ENCODE results near the gene PRRG2. TPM values are rescaled to one million over a fixed set of nuclear protein-coding genes. Genes with fewer than 3 reads are reported as not detected.

PRRG2 gene
- 11.4 TPM for polyA plus RNA-seq
- long read RNA-seq, donor 1, partial matches to known transcripts: 0 of 2 reads
- long read RNA-seq, donor 1, other reads (novel, unspliced or antisense): 0 of 2 reads
- long read RNA-seq, donor 2, partial matches to known transcripts: 0 of 4 reads
- long read RNA-seq, donor 2, other reads (novel, unspliced or antisense): 0 of 4 reads
- long read RNA-seq, donor 3, transcript PRRG2-201 (7 exons, 1,404 nt): major isoform, 9 of 9 reads
- long read RNA-seq, donor 3, partial matches to known transcripts: 0 of 9 reads
- long read RNA-seq, donor 3, other reads (novel, unspliced or antisense): 0 of 9 reads
- long read RNA-seq, donor 4: 0 reads
- long read RNA-seq, donor 5, partial matches to known transcripts: 0 of 1 reads
- long read RNA-seq, donor 5, other reads (novel, unspliced or antisense): 0 of 1 reads
- long read RNA-seq, donor 6, partial matches to known transcripts: 0 of 2 reads
- long read RNA-seq, donor 6, other reads (novel, unspliced or antisense): 0 of 2 reads
- long read RNA-seq, donor 7, partial matches to known transcripts: 0 of 2 reads
- long read RNA-seq, donor 7, other reads (novel, unspliced or antisense): 0 of 2 reads
- long read RNA-seq, donor 8, partial matches to known transcripts: 0 of 2 reads
- long read RNA-seq, donor 8, other reads (novel, unspliced or antisense): 0 of 2 reads
- long read RNA-seq, donor 9, transcript PRRG2-201 (7 exons, 1,404 nt): major isoform, 6 of 6 reads
- long read RNA-seq, donor 9, partial matches to known transcripts: 0 of 6 reads
- long read RNA-seq, donor 9, other reads (novel, unspliced or antisense): 0 of 6 reads
- long read RNA-seq, donor 10, transcript PRRG2-201 (7 exons, 1,404 nt): major isoform, 5 of 6 reads
- long read RNA-seq, donor 10, partial matches to known transcripts: 0 of 6 reads
- long read RNA-seq, donor 10, other reads (novel, unspliced or antisense): 0 of 6 reads
- long read RNA-seq, donor 11, partial matches to known transcripts: 0 of 4 reads
- long read RNA-seq, donor 11, other reads (novel, unspliced or antisense): 0 of 4 reads

GRCh38 chr19:49581007-49581508 is at the start of gene PRRG2:
TSS of gene PRRG2 (plus strand) at chr19:49581316. CDS start at chr19:49583220, 1,904 bp downstream.
- Histone ChIP-seq H3K4me3 (ENCODE audit: low read length) (peak within 1 kb of the TSS; percentile 66), H3K4me1 (ENCODE audit: control insufficient read depth, insufficient read depth, low read length) (peaks cover 5% of the 10 kb centered on the region), H3K9me3 (ENCODE audit: control insufficient read depth, low read depth, low read length) (no peaks in the 10 kb centered on the region), H3K36me3 (ENCODE audit: control insufficient read depth, insufficient read depth, low read length) (peaks cover 3% of the 10 kb centered on the region), H3K27ac (ENCODE audit: low read length) (peak within 1 kb of the TSS; percentile 45), H3K27me3 (ENCODE audit: control insufficient read depth, insufficient read depth, low read length) (no peaks in the 10 kb centered on the region)
- no CpG with 5 or more reads among the region's 15 CpGs for WGBS (ENCODE audit: insufficient coverage, low lambda C conversion rate)
- peak in 1 of 2 donors; percentile 81 for DNase-seq

- peak overlapping the region; percentile 61 for H3K4me3 ChIP-seq (ENCODE audit: low read length)
- peak; percentile 95 to 99 for DNase-seq
- no peaks in the 10 kb centered on the region for H3K27me3 ChIP-seq (ENCODE audit: control insufficient read depth, insufficient read depth, low read length)
- no CpG with 5 or more reads among the region's 87 CpGs for WGBS (ENCODE audit: insufficient coverage, low lambda C conversion rate)
- H3K9me3 ChIP-seq (ENCODE audit: control insufficient read depth, low read depth, low read length): no peaks in the 10 kb centered on the region
- H3K27ac ChIP-seq (ENCODE audit: low read length): peak overlapping the region; percentile 95
- H3K4me1 ChIP-seq (ENCODE audit: control insufficient read depth, insufficient read depth, low read length): peaks cover 20% of the 10 kb centered on the region
- peaks cover 56% of the 10 kb centered on the region for H3K36me3 ChIP-seq (ENCODE audit: control insufficient read depth, insufficient read depth, low read length)
Observed at GRCh38 chr19:49533551-49534488, 47.3 kb upstream of the PRRG2 start.

GRCh38 chr19:49534632-49535385 is 46.3 kb upstream of the PRRG2 start:
- H3K9me3 ChIP-seq (ENCODE audit: control insufficient read depth, low read depth, low read length): no peaks in the 10 kb centered on the region
- H3K27ac ChIP-seq (ENCODE audit: low read length): no peak overlapping the region
- H3K4me3 ChIP-seq (ENCODE audit: low read length): no peak overlapping the region
- H3K27me3 ChIP-seq (ENCODE audit: control insufficient read depth, insufficient read depth, low read length): no peaks in the 10 kb centered on the region
- peaks cover 58% of the 10 kb centered on the region for H3K36me3 ChIP-seq (ENCODE audit: control insufficient read depth, insufficient read depth, low read length)
- DNase-seq: no peak
- H3K4me1 ChIP-seq (ENCODE audit: control insufficient read depth, insufficient read depth, low read length): peaks cover 20% of the 10 kb centered on the region
- no CpG with 5 or more reads among the region's 8 CpGs for WGBS (ENCODE audit: insufficient coverage, low lambda C conversion rate)

- H3K27me3 ChIP-seq (ENCODE audit: control insufficient read depth, insufficient read depth, low read length): no peaks in the 10 kb centered on the region
- H3K4me1 ChIP-seq (ENCODE audit: control insufficient read depth, insufficient read depth, low read length): peaks cover 20% of the 10 kb centered on the region
- 60% methylated on average over 1 of the region's 22 CpGs for WGBS (ENCODE audit: insufficient coverage, low lambda C conversion rate)
- no peak overlapping the region for H3K27ac ChIP-seq (ENCODE audit: low read length)
- no peak for DNase-seq
- H3K9me3 ChIP-seq (ENCODE audit: control insufficient read depth, low read depth, low read length): no peaks in the 10 kb centered on the region
- peaks cover 64% of the 10 kb centered on the region for H3K36me3 ChIP-seq (ENCODE audit: control insufficient read depth, insufficient read depth, low read length)
- no peak overlapping the region for H3K4me3 ChIP-seq (ENCODE audit: low read length)
Observed at GRCh38 chr19:49536921-49537462, 44.1 kb upstream of the PRRG2 start.

GRCh38 chr19:49538643-49539042 is 42.5 kb upstream of the PRRG2 start:
- Histone ChIP-seq H3K4me1 (ENCODE audit: control insufficient read depth, insufficient read depth, low read length) (peaks cover 11% of the 10 kb centered on the region), H3K4me3 (ENCODE audit: low read length) (no peak overlapping the region), H3K27me3 (ENCODE audit: control insufficient read depth, insufficient read depth, low read length) (no peaks in the 10 kb centered on the region), H3K36me3 (ENCODE audit: control insufficient read depth, insufficient read depth, low read length) (peaks cover 74% of the 10 kb centered on the region), H3K9me3 (ENCODE audit: control insufficient read depth, low read depth, low read length) (no peaks in the 10 kb centered on the region), H3K27ac (ENCODE audit: low read length) (no peak overlapping the region)
- WGBS (ENCODE audit: insufficient coverage, low lambda C conversion rate): no CpG with 5 or more reads among the region's 5 CpGs
- DNase-seq: no peak

GRCh38 chr19:49539192-49539952 is 41.7 kb upstream of the PRRG2 start:
- 100% methylated on average over 1 of the region's 13 CpGs for WGBS (ENCODE audit: insufficient coverage, low lambda C conversion rate)
- H3K36me3 ChIP-seq (ENCODE audit: control insufficient read depth, insufficient read depth, low read length): peaks cover 74% of the 10 kb centered on the region

GRCh38 chr19:49541914-49542313 is 39.2 kb upstream of the PRRG2 start:
- WGBS (ENCODE audit: insufficient coverage, low lambda C conversion rate): 80% methylated on average over 1 of the region's 6 CpGs

More at GRCh38 chr19:49539192-49539952, 41.7 kb upstream of the PRRG2 start:
- no peaks in the 10 kb centered on the region for H3K27me3 ChIP-seq (ENCODE audit: control insufficient read depth, insufficient read depth, low read length)
- no peaks in the 10 kb centered on the region for H3K9me3 ChIP-seq (ENCODE audit: control insufficient read depth, low read depth, low read length)
- no peak overlapping the region for H3K4me3 ChIP-seq (ENCODE audit: low read length)
- no peak overlapping the region for H3K27ac ChIP-seq (ENCODE audit: low read length)
- no peak for DNase-seq
- H3K4me1 ChIP-seq (ENCODE audit: control insufficient read depth, insufficient read depth, low read length): peaks cover 9% of the 10 kb centered on the region

GRCh38 chr19:49542446-49542845 is 38.7 kb upstream of the PRRG2 start:
- no peaks in the 10 kb centered on the region for H3K27me3 ChIP-seq (ENCODE audit: control insufficient read depth, insufficient read depth, low read length)
- no peak overlapping the region for H3K4me3 ChIP-seq (ENCODE audit: low read length)
- no peaks in the 10 kb centered on the region for H3K9me3 ChIP-seq (ENCODE audit: control insufficient read depth, low read depth, low read length)
- H3K27ac ChIP-seq (ENCODE audit: low read length): no peak overlapping the region
- H3K36me3 ChIP-seq (ENCODE audit: control insufficient read depth, insufficient read depth, low read length): peaks cover 54% of the 10 kb centered on the region
- WGBS (ENCODE audit: insufficient coverage, low lambda C conversion rate): no CpG with 5 or more reads among the region's 16 CpGs
- H3K4me1 ChIP-seq (ENCODE audit: control insufficient read depth, insufficient read depth, low read length): peaks cover 5% of the 10 kb centered on the region
- DNase-seq: no peak

More at GRCh38 chr19:49541914-49542313, 39.2 kb upstream of the PRRG2 start:
- Histone ChIP-seq H3K27me3 (ENCODE audit: control insufficient read depth, insufficient read depth, low read length) (no peaks in the 10 kb centered on the region), H3K36me3 (ENCODE audit: control insufficient read depth, insufficient read depth, low read length) (peaks cover 59% of the 10 kb centered on the region), H3K27ac (ENCODE audit: low read length) (no peak overlapping the region), H3K9me3 (ENCODE audit: control insufficient read depth, low read depth, low read length) (no peaks in the 10 kb centered on the region), H3K4me3 (ENCODE audit: low read length) (no peak overlapping the region), H3K4me1 (ENCODE audit: control insufficient read depth, insufficient read depth, low read length) (peaks cover 5% of the 10 kb centered on the region)
- DNase-seq: no peak
